Measurements from ENCODE around the gene ACSL1. TPM values are rescaled to one million over a fixed set of nuclear protein-coding genes. Genes with fewer than 3 reads are reported as not detected.

ACSL1 gene
- total and polyA plus RNA-seq, 9 of the 15 experiments (the other 6 are each of a cell fraction or from before 2014, with no cell fraction given) = 6.7 to 24.1 (median 15.0) TPM

DNA sequence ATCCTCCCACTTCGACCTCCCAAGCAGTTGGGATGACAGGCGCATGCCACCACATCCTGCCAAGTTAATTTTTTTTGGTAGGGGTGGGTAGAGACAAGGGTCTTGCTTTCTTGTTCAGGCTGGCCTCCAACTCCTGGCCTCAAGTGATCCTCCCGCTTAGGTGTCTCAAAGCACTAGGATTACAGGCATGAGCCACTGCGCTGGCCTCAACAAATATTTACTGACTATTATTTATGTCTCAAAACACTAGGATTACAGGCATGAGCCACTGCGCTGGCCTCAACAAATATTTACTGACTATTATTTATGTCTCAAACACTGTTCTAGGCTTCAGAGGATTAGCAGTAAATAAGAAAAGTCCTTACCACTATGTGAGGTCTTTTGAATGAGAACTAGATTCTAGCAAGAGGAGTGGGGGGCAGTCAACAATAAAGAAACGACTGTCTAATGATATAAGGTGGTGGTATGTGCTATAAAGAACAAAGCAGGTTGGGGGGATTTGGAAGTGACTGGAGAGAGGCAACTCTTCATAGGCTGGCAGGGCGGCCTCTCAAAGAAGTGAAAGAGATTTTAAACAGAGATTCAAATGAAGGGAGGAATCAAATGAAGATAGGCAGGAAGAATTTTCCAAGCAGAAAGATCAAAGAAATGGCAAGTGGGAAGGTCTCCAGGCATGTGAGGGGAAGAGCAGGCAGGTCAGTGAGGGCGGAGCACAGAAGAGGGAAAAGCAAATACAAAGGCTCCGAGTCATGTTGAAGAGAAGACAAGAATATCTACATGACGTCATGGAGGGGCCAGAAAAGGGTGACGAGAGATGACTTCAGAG is 12.7 kb upstream of the ACSL1 start (continued):
- TF ChIP-seq, protein P1, sequence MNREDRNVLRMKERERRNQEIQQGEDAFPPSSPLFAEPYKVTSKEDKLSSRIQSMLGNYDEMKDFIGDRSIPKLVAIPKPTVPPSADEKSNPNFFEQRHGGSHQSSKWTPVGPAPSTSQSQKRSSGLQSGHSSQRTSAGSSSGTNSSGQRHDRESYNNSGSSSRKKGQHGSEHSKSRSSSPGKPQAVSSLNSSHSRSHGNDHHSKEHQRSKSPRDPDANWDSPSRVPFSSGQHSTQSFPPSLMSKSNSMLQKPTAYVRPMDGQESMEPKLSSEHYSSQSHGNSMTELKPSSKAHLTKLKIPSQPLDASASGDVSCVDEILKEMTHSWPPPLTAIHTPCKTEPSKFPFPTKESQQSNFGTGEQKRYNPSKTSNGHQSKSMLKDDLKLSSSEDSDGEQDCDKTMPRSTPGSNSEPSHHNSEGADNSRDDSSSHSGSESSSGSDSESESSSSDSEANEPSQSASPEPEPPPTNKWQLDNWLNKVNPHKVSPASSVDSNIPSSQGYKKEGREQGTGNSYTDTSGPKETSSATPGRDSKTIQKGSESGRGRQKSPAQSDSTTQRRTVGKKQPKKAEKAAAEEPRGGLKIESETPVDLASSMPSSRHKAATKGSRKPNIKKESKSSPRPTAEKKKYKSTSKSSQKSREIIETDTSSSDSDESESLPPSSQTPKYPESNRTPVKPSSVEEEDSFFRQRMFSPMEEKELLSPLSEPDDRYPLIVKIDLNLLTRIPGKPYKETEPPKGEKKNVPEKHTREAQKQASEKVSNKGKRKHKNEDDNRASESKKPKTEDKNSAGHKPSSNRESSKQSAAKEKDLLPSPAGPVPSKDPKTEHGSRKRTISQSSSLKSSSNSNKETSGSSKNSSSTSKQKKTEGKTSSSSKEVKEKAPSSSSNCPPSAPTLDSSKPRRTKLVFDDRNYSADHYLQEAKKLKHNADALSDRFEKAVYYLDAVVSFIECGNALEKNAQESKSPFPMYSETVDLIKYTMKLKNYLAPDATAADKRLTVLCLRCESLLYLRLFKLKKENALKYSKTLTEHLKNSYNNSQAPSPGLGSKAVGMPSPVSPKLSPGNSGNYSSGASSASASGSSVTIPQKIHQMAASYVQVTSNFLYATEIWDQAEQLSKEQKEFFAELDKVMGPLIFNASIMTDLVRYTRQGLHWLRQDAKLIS (CRISPR knock-in tag; IDR thresholded peaks at IDR 0.05) = no peak
- TF ChIP-seq NFIC (IDR thresholded peaks at IDR 0.05) (no peak), MEIS2 (IDR thresholded peaks at IDR 0.05; ENCODE audit: partially characterized antibody) (peak; percentile 49), XRCC4 (IDR thresholded peaks at IDR 0.05; ENCODE audit: extremely low read depth, insufficient read depth, insufficient read length) (no peak), NONO (IDR thresholded peaks at IDR 0.05; ENCODE audit: low read depth in 2 of 2, low read length in 1 of 2) (no peak), ZNF140 (CRISPR knock-in tag; IDR thresholded peaks at IDR 0.05) (no peak), ARID1B (IDR thresholded peaks at IDR 0.05) (peak; percentile 32; the same call in 1 of the 2 replicates), ZNF134 (CRISPR knock-in tag; conservative IDR thresholded peaks at IDR 0.05) (no peak), MCM7 (IDR thresholded peaks at IDR 0.05) (no peak), MEF2A (IDR thresholded peaks at IDR 0.05; ENCODE audit: control insufficient read depth, low read depth, low read length) (peak; percentile 50; the same call in 1 of the 2 replicates), KHSRP (IDR thresholded peaks at IDR 0.05) (peak; percentile 63), POLR2A (conservative IDR thresholded peaks at IDR 0.05) (no peak), MTA1 (IDR thresholded peaks at IDR 0.05; ENCODE audit: borderline replicate concordance) (peak; percentile 52; the same call in 1 of the 2 replicates), ZFPM2 (CRISPR knock-in tag; IDR thresholded peaks at IDR 0.05) (no peak), CTBP1 (IDR thresholded peaks at IDR 0.05; ENCODE audit: borderline replicate concordance) (peak; percentile 33; the same call in 1 of the 2 replicates), MAFF (IDR thresholded peaks at IDR 0.05; ENCODE audit: low read length) (no peak), ZNF584 (CRISPR knock-in tag; IDR thresholded peaks at IDR 0.05; ENCODE audit: low read depth) (no peak), TEAD2 (tag; IDR thresholded peaks at IDR 0.05) (no peak), ZNF174 (CRISPR knock-in tag; IDR thresholded peaks at IDR 0.05) (no peak)
- TF ChIP-seq, protein P2, sequence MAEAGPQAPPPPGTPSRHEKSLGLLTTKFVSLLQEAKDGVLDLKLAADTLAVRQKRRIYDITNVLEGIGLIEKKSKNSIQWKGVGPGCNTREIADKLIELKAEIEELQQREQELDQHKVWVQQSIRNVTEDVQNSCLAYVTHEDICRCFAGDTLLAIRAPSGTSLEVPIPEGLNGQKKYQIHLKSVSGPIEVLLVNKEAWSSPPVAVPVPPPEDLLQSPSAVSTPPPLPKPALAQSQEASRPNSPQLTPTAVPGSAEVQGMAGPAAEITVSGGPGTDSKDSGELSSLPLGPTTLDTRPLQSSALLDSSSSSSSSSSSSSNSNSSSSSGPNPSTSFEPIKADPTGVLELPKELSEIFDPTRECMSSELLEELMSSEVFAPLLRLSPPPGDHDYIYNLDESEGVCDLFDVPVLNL (CRISPR knock-in tag; IDR thresholded peaks at IDR 0.05; ENCODE audit: low read depth) = no peak
- TF ChIP-seq, protein P3, sequence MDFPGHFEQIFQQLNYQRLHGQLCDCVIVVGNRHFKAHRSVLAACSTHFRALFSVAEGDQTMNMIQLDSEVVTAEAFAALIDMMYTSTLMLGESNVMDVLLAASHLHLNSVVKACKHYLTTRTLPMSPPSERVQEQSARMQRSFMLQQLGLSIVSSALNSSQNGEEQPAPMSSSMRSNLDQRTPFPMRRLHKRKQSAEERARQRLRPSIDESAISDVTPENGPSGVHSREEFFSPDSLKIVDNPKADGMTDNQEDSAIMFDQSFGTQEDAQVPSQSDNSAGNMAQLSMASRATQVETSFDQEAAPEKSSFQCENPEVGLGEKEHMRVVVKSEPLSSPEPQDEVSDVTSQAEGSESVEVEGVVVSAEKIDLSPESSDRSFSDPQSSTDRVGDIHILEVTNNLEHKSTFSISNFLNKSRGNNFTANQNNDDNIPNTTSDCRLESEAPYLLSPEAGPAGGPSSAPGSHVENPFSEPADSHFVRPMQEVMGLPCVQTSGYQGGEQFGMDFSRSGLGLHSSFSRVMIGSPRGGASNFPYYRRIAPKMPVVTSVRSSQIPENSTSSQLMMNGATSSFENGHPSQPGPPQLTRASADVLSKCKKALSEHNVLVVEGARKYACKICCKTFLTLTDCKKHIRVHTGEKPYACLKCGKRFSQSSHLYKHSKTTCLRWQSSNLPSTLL (IDR thresholded peaks at IDR 0.05) = no peak
- TF ChIP-seq, protein P4, sequence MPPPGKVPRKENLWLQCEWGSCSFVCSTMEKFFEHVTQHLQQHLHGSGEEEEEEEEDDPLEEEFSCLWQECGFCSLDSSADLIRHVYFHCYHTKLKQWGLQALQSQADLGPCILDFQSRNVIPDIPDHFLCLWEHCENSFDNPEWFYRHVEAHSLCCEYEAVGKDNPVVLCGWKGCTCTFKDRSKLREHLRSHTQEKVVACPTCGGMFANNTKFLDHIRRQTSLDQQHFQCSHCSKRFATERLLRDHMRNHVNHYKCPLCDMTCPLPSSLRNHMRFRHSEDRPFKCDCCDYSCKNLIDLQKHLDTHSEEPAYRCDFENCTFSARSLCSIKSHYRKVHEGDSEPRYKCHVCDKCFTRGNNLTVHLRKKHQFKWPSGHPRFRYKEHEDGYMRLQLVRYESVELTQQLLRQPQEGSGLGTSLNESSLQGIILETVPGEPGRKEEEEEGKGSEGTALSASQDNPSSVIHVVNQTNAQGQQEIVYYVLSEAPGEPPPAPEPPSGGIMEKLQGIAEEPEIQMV (tag; conservative IDR thresholded peaks at IDR 0.05; ENCODE audit: low read depth) = no peak

Measured in K562 (cell line).